CD4-positive, alpha-beta T cell treated with Interleukin-17A for 1 hour (primary cell): ENCODE results near the gene CYP27C1.
"Not testable (repeated sequence)": the region's sequence is repeated elsewhere in the genome, so short reads cannot be mapped to it uniquely, and the experiment has no call there.

Experiments
- DNase-seq: peaks from one replicate; pipeline ENCODE4 v3.0.0-alpha.2; 2020

CYP27C1 gene

DNA sequence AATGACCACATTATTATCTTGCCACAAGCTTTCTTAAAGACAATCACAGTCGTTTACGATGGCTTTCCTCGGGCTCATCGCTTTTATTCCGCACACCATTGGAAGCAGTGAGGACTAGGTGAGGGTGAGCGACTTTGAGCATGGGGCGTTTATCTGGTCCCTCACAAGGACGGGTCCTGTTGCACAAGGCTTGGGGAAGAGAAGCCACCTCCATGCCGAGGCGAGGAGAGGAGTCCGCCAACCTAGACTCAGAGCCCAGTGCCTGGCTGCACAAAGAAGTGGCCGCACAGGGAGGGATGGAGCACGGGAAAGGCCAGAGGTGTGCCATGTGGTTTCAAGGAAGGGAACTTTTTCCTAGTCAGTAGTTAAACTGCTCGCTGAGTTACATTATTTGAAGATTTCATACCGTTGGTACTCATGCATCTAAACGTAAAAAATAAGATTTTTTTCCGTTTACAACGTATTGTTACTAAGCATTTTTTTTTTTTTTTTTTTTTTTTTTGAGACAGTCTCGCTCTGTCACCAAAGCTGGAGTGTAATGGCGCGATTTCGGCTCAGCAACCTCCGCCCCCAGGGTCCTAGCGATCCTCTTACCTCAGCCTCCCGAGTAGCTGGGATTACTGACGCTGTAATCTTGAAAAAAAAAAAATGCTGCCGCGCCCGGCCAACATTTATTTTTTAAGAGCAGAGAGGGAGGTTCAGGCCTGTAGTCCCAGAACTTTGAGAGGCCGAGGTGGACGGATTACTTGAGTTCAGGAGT is 849 bp upstream of the CYP27C1 start:
- DNase-seq: no peak

DNA sequence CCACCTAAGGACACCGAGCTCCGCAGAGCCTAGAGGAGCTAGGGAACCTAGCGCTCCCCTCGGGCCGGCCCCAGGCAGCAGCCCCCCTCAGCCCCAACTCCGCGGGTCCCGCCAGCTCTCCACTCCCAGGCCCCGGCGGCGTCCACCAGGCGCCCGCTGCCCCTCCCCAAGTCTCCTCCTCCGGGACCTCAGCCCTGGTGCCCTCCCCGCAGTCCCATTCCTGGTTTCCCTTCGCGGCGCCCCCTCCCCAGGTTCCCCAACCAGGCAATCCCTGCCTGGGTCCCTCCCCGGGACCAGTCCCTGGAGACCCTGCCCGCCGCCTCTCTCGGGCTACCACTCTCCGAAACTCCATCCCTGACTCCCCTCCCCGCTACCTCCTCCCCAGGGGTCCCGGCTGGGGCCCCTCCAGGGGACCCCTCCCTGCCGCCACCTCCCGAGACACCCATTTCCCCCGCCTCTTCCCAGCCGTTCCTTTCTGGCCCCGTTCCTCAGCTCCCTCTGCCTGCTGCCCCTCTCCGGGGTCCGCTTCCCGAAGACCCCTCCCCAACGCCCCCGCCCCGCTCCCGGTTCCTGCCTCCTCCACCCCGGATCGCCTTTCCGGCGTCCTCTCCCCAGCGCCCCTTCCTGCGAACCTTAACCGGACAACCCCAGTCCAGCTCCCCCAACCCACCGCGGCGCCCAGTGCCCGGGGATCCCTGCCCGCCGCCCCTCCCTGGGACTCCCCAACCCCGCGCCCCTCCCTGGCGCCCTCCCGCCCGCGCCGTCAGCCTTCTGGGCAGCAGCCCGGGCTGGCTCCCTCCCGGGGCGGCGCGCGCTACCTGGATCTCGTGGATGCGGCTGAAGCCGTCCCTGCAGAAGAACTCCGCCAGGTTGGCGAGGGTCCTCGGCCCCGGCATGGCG is 678 bp downstream of the CYP27C1 start:
- no peak for DNase-seq

DNA sequence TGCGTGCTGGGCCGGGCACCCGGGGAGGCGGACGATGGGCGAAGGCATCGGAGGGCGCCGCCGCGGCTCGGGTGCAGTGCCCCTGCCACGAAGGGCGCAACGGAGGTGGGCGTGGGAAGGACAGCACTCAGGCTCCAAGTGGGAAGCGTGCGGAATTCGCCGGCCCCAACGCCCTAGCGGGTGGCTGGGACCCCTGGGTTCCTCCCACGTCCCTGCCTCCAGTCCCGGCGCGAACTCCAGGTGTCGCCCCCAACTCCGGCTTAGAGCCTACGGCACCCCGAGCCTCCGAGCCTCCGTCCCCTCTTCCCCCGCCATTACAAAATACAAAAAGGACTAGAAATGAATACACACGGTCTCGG is 1.3 kb downstream of the CYP27C1 start:
- DNase-seq: no peak

DNA sequence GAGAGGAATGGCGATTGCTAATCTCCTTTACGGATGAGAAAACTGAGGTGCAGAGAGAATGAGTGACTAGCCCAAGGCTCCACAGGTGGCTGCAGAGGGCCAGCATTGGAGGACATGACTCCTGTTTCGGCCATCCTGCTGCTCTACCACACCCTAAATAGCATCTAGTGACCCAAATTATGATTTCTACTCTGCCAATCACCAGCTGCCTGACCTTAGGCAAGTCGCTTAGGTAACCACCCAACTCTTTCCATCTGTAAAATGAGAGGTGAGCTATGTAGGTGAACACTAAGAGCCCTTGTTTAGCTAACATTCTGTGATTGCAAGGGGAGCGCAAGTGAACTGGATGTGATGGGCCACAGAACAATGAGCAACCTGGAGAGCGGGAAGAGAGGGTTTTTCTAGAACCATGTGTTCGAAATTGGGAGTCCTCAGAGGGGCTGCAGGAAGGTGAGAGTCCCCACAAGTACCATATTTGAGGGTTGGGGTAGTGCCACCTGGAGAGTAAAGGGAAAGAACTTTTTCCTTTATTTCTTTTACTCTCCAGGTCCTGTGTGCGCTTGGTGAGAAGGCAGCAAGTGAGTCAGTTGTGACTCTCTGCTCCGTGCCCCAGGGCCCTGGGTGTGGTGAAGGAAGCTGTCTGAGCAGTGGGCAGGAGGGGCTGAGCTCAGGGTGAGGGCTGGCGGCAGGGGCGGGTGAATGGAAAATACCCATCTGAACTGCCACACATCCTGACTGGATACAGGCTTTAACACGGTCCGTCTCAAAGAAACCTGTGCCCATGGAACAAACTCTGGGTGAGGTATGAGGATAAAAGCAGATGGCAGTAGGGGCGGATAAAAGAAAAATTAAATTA is 2.4 kb downstream of the CYP27C1 start:
- no peak for DNase-seq

DNA sequence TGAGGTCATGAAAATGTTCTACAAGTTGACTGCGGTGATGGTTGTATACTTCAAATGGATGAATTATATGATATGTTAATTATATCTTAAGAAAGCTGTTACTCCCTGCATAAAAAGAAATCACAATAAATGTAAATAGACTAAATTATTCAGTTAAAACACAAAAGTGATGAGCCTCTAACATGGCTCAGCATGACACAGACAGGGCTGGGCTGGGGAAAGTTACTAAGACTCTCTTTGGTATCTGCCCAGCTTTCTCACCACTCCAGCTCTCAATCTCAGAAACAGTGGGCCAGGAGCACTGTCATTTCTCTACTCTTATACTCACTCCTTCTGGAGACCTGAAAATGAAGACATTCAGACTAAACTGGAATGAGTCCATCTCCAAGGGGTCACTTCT is 3.5 kb downstream of the CYP27C1 start:
- DNase-seq: no peak

DNA sequence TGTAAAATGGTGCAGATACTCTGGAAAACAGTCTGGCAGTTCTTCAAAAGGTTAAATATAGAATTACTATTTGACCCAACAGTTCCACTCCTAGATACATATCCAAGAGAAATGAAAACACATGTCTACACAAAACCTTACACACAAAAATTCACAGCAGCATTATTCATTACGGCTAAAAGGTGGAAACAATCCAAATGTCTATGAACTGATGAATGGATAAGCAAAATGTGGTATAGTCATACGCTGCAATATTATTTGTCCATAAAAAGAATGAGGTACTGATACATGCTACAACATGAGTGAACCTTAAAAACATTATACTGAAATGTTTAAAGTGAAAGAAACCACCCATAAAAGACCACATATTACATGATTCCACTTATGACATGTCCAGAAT is 4.0 kb downstream of the CYP27C1 start:
- no peak for DNase-seq

DNA sequence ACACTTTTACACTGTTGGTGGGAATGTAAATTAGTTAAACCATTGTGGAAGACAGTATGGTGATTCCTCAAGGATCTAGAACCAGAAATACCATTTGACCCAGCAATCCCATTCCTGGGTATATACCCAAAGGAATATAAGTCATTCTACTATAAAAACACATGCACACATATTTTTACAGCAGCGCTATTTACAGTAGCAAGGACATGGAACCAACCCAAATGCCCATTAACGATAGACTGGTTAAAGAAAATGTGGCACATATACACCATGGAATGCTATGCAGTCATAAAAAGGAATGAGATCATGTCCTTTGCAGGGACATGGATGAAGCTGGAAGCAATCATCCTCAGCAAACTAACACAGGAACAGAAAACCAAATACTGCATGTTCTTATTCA is 5.9 kb downstream of the CYP27C1 start:
- not testable (repeated sequence) for DNase-seq

DNA sequence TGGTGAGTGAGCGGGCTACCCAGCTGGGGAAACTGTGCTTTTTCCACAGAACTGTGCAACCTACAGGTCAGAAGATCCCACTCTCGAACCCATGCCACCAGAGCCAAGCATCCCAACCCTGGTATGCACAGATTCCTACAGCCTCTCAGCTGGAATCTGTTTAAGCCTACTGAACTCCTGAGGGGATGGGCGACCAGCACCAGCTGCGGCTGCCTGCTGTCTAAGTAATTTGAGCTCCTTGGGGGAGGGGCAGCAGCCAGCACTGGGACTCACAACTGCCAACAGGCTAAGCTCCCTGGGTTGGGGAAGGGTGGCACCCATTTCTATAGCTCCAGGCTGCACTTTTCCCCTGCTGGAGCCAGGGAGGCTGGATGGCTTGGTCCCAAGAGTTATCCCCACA is 11.8 kb downstream of the CYP27C1 start:
- DNase-seq: no peak

DNA sequence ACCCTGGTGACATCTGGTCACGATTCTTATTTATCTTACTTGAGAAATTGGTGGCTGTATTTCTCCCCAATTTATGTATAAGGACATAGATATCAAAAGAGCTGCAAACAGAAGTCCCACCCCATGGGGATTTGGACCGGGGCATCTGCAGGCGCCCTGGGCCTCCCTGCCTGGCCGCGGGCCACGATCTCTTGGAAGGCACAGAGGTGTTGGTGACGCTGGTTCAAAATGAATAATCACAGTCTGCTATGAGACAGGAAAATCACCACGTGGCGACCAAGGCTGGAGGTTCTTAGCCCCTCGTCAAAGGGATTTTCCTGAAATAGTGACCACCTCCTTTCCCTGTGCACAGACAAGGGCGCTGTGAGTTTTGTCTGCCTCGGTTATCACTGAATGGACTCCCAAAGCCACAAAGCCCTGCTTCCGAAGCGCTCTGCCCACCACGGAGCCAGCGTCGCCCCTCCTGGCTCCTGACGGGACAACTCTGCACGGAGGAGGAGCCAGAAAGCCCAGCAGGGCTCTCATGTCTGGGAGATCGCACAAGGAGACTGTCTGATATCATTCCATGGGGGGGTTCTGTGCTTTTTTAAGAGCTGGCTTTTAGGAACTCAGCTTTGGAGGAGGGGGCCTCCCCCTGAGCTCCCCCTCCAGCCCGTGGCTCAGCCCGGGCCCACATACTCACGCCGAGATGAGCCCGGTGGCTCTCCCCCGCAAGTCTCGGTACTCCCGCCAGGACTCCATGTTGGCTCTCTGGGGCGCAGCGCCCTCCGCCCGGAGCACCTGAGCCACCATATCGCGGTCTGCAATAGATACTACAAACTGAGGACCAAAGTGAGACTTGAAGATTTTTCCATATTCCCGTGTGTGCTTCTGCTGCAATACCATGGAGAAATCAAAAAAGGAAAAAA is 14.6 kb downstream of the CYP27C1 start:
- no peak for DNase-seq

DNA sequence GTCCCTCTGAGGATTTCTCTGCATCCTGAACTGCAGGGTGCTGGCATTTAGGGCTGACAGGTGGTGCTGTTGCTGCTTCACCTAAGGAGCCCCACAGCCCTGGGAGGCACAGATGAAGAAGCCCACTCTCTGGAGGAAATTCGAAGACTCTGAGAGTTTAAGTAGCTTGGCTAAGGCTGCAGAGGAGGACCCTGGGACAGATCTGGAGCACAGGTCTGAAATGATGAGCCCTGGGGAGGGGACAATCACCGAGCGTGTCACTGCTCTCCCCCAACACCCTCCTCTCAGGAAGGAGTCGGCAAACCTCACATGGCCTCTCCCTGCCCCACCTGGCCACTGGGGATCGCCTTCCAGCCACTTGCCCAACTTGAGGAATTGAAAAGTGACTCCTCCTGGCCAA is 18.6 kb downstream of the CYP27C1 start:
- no peak for DNase-seq

DNA sequence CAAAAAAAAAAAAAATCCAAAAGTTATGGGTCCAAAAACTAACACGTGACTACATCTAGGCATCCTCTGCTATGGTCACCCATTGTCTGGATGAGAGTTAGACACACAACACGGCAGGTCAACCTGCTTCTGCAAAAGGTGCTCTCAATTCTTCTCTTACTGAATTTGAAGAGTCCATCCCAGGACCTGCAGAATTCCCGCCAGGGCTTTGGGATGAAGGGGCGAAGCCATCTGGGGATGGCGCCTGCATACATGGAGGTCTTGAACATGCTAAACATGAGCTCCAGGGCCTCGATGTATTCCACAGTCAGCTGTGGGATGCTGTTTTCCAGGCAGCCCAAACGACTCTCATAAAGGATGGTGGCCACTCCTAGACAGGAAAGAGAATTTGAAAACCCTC is 19.1 kb downstream of the CYP27C1 start:
- DNase-seq: no peak

DNA sequence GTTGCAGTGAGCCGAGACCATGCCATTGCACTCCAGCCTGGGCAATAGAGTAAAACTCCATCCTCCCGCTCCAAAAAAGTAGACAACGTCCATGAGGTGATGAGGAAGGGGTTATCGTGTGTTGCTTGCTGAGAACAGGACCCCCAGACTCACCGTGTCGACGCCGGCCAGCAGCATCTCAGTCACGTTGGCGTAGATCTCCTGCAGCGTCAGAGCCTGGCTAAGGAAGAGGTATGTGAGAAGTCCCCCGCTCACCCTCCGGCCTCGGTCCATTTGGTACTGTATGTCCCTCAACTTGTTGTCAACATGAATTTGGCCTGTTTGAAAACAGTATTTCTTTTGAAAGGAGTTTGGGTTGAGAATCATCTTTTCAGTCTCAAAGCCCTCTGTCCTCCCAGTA is 20.9 kb downstream of the CYP27C1 start:
- no peak for DNase-seq

DNA sequence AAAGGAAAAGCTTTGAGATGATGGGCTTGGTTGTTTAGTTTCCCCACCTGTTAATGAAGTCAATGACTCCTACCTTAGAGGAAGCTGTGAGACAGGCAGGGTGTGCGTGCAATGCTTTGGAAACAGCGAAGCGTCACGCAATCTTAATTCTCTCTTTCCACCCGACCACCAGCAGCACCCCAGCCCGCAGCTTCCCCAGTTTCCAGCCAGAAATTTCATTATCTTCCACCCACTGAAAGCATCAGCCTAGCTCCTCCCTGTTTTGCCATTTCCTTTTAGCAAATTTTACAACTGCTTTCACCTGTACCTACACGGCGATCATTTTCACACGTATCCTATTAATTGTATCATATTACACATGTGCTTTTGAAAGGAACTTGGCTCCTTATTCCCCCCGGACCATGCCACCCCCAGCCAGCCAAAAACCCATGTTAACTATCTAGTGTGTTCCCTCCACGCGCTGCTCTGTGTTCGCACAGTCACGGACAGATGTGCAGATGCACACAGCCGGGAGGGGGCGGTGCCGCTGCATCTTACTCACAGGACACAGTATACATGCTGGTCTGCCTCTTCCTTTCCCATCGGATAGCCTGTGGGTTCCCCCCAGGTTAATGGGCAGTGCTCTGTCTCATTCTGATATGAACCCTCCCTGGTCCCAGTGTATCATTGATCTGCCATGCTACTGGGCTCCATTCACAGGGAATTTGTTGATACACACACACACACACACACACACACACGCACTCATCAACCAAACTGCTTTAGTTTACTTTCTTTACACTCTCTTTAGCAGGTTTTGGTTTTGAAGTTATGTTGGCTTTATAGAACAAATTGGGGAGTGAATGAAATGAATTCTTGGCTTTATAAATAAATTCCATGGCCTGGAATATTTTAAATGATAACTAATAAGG is 22.4 kb downstream of the CYP27C1 start:
- peak; percentile 50 for DNase-seq

DNA sequence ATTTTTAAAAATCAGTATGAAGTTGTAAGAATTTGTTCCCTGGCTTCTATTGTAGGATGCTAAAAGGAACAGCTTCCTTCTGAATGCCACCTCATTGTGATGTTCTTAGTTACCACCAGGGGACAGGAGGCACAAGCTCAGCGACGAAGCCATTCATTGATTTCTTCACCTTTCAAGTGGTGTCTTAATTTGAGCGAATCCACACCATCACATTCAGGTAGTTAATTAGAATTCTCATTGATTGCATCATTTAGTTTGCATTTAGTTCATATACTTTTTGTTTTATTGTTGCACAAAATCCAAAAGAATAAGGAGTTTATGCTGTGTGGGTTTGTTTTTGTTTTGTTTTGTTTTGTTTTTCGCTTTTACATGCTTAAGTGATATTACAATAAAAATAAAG is 23.1 kb downstream of the CYP27C1 start:
- DNase-seq: peak; percentile 24

DNA sequence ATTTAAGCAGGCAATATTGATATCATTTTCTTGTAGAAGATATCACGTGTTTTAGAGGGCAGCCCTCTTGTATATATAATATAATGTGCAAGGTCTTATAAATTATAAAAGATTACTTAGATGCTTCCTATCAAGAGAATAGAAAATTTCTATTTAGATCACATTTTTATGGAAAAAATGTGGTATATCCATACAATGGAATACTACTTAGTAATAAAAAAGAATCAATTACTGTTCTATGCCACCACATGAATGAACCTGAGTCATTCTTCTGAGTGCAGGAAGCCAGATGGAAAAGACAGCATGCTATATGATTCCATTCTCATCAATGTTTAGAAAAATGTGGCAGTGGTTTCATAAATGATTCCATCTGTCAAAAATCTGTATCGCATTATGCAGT is 23.6 kb downstream of the CYP27C1 start:
- no peak for DNase-seq

DNA sequence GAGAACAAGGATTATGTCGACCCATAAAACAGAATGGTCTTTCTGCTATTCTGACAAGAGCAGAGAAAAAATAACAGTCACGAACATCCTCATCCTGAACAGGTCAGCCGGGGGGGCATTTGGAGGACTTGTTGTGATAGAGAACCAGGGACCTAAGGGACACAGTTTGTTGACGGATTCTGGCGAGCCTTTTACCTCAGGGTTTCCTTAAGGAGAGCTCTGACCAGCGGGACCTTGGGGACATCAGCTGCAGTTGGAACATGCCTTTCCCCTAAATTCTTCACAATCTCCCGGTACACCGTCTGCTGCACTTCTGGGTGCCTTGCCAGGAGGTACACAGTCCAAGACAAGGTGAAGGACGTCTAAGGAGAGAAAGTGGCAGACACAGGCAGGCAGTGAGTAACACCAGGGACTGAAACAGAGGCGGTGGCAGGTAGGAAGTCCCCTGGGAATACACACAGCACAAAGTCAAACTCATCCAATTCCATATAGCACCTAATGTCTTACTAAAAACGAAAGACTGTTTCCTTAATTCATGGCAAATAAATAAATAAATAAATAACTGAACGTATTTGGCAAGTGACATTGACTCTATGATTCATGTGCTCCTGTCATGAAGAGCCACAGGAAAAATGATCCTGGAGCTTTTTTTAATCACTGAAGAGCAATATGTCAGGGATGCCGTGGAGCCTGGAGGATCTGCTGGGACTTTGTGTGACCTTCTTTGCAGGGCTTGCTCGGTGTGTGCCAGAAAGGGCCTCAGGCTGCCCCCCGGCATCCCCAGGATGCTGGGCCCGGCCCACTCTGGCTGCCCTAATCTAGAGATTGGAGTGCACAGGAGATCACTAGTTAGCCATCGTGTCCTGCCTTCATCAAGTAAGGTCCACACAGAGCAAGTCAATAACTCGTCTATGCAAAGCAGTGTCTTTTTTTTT is 24.7 kb downstream of the CYP27C1 start:
- DNase-seq: no peak

DNA sequence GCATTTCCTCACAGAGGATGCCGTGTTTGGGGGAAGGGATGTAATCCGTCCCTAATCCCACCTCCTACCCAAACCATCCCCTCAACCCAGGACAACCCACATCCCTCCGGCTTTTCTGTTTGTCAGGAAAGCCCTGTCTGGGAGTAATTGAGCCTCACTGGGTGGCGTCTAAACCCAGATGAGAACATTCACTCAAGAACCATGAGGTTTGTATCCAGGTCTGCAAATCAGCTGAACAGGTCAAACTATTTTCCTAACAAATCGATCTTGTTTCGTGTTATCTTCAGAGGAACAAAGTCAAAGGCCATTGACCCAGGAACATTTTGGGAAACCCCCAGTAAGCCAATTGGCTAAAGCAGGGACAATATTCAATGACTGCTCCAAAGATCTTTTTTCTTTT is 25.7 kb downstream of the CYP27C1 start:
- no peak for DNase-seq

DNA sequence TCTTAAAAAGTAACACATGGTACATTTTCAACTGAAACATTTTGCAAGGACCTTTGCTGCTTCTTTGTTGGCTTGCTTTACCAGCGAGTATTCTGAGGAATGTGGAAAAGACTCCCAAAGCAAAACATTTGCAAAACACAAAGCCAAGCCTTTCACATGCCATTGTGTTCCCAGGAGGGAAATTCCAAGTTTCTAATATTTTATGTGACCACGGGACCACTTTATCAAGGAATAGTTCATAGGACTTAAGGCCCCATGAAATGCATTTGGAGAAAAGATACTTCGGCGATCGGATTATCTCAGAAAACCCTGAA is 26.2 kb downstream of the CYP27C1 start:
- no peak for DNase-seq

DNA sequence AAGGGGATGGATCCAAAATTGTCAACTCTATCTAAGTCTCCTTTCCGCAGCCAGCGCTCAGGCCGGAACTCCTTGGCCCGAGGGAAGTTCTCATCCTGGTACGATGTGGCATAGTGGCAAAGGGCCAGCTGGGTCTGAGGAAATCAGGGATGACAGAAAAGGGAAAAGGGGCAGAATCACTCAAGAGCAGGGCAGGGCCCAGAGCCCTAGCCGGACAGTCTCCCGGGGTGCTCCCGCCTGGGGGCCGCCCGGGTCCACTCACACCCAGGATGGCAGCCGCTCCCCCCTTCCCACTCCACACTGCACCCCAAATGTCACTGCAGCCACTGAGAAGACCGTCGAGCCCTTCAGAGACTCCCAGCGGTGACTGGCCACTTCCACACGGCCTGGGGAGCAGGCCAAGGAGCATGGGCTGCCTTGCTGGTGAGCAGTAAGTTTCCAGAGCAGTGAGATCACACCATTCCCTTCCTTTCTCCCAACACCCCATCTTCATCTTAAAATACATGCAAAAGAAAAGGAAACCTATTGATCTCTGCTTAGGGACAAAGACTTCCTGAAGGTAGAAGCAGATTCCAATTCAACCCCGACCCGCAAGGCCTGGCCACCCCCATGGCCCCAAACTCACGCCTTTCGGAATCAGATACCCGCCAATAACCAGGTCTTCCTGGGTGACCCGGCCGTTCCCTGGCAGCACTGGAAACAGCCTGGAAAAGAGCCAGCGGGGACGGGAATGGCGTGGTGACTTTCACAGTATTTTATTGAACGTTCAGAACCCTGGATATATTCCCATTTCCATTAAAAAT is 26.7 kb downstream of the CYP27C1 start:
- DNase-seq: no peak
